Stimulated activated CD8-positive, alpha-beta memory T cell treated with anti-CD3 and anti-CD28 coated beads, Interleukin-15, amount 100 ng/mL, for 4 hours (primary cell): ENCODE results near the gene NOC4L.

Experiments used
- DNase-seq, 2 donors: peaks; one replicate each; pipeline ENCODE4 v3.0.0-alpha.2; 2020; ENCODE audit warnings: low read depth in 2 of 2

Gene NOC4L

GRCh38 chr12:132156573-132157325 is 12.5 kb downstream of the NOC4L start:
- no peak for DNase-seq

GRCh38 chr12:132157733-132158409 is 13.6 kb downstream of the NOC4L start:
- no peak for DNase-seq

GRCh38 chr12:132158677-132159554 is 14.7 kb downstream of the NOC4L start:
- no peak for DNase-seq

- no peak for DNase-seq
Observed at GRCh38 chr12:132159555-132160003, 15.3 kb downstream of the NOC4L start.

GRCh38 chr12:132160016-132160415 is 15.8 kb downstream of the NOC4L start:
- DNase-seq, result no peak

- DNase-seq, result no peak
Observed at GRCh38 chr12:132160601-132161035, 16.4 kb downstream of the NOC4L start.

GRCh38 chr12:132161036-132161781 is 17.0 kb downstream of the NOC4L start:
- no peak for DNase-seq

- no peak for DNase-seq
Observed at GRCh38 chr12:132161796-132162507, 17.7 kb downstream of the NOC4L start.

- DNase-seq, result no peak
Observed at GRCh38 chr12:132162508-132163031, 18.3 kb downstream of the NOC4L start.

- no peak for DNase-seq
Observed at GRCh38 chr12:132163041-132163910, 19.0 kb downstream of the NOC4L start.

- DNase-seq, result no peak
Observed at GRCh38 chr12:132163911-132164288, 19.6 kb downstream of the NOC4L start.

- no peak for DNase-seq
Observed at GRCh38 chr12:132164426-132164825, 20.2 kb downstream of the NOC4L start.

GRCh38 chr12:132165584-132165983 is 21.3 kb downstream of the NOC4L start:
- DNase-seq, result no peak

GRCh38 chr12:132166093-132166492 is 21.8 kb downstream of the NOC4L start:
- no peak for DNase-seq

- DNase-seq, result no peak
Observed at GRCh38 chr12:132166801-132167591, 22.7 kb downstream of the NOC4L start.

- no peak for DNase-seq
Observed at GRCh38 chr12:132167611-132168310, 23.5 kb downstream of the NOC4L start.

GRCh38 chr12:132168311-132169031 is 24.2 kb downstream of the NOC4L start:
- no peak for DNase-seq

GRCh38 chr12:132169376-132169775 is 25.1 kb downstream of the NOC4L start:
- no peak for DNase-seq
